ENCODE measurements around the gene CLK2. TPM values are rescaled to one million over a fixed set of nuclear protein-coding genes. Genes with fewer than 3 reads are reported as not detected.
"Not testable (repeated sequence)": the region's sequence is repeated elsewhere in the genome, so short reads cannot be mapped to it uniquely, and the experiment has no call there.

CLK2 gene
- total RNA-seq, 1 experiment from 2014 or later: 72.6 TPM

DNA sequence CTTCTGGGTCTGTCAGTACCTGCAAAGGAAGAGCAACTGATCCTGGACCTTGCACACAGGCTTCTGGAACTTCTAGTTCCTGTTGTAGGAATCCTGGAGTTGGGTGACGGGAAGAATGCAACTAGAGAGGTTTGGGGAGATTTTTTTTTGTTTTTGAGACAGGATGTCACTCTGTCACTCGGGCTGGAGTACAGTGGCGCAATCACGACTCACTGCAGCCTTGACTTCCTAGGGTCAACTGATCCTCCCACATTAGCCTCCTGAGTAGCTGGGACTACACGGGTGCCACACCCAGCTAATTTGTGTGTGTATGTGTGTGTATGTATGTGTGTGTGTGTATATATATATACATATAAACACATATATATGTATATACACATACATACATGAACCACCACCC, 36.9 kb downstream of the CLK2 start (continued):
- TF ChIP-seq, protein P1, sequence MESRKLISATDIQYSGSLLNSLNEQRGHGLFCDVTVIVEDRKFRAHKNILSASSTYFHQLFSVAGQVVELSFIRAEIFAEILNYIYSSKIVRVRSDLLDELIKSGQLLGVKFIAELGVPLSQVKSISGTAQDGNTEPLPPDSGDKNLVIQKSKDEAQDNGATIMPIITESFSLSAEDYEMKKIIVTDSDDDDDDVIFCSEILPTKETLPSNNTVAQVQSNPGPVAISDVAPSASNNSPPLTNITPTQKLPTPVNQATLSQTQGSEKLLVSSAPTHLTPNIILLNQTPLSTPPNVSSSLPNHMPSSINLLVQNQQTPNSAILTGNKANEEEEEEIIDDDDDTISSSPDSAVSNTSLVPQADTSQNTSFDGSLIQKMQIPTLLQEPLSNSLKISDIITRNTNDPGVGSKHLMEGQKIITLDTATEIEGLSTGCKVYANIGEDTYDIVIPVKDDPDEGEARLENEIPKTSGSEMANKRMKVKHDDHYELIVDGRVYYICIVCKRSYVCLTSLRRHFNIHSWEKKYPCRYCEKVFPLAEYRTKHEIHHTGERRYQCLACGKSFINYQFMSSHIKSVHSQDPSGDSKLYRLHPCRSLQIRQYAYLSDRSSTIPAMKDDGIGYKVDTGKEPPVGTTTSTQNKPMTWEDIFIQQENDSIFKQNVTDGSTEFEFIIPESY (IDR thresholded peaks at IDR 0.05; ENCODE audit: extremely low read depth, insufficient replicate concordance, low read length): no peak
- TF ChIP-seq RAD21 (IDR thresholded peaks at IDR 0.05; ENCODE audit: low read depth) (no peak), SRF (IDR thresholded peaks at IDR 0.05; ENCODE audit: low read depth) (no peak), CEBPB (IDR thresholded peaks at IDR 0.05; ENCODE audit: low read depth) (no peak)

DNA sequence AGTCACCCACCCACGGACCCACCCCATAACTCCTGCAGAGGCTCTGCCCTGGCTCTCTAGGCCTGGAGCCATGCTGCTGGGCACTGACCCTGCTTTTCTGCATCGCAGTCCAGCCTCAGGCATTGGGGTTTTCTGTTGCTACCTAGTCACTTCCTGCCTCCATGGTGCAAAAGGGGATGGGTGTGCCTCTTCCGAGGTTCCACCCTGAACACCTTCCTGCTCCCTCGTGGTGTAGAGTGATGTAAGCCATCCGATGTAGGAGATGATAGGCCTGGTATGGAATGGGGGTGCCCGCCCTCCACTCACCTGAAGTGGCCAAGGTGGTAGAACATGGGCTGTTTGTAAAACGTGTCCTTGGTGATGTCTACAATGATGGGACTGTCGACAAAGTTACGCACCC, 37.9 kb downstream of the CLK2 start:
- H4K20me1 ChIP-seq (ENCODE audit: insufficient read depth); H3K9ac ChIP-seq (ENCODE audit: low read length); H3K4me1 ChIP-seq (ENCODE audit: control insufficient read depth in 1 of 2, insufficient read depth in 2 of 2, low read length in 2 of 2); BruUV-seq (replicated peaks); intact Hi-C loops (cut with micrococcal nuclease); H3K4me3 ChIP-seq (replicated peaks in 1 of 2; ENCODE audit: low read depth in 1 of 2, low read length in 2 of 2); CTCF ChIA-PET; ATAC-seq; H3K36me3 ChIP-seq (ENCODE audit: control insufficient read depth in 1 of 2, insufficient read depth in 2 of 2, low read length in 2 of 2); H3K79me2 ChIP-seq (ENCODE audit: insufficient read depth, low read length); RAD21 ChIA-PET (ENCODE audit: low non-redundant PET in 1 of 2, low total read pairs in 2 of 2, uncharacterized antibody in 2 of 2, unreplicated experiment in 2 of 2); H3K4me2 ChIP-seq (ENCODE audit: low read length); H3K9me2 ChIP-seq (ENCODE audit: insufficient read depth); H3K27ac ChIP-seq (ENCODE audit: low read depth, low read length); H3K9me3 ChIP-seq (ENCODE audit: control insufficient read depth in 1 of 2, insufficient read depth in 1 of 2, low read depth in 1 of 2, low read length in 2 of 2); H2AFZ ChIP-seq (ENCODE audit: low read depth, low read length, poor library complexity, severe bottlenecking); H3K27me3 ChIP-seq (ENCODE audit: insufficient read depth, low read length); POLR2A ChIA-PET; DNase-seq (ENCODE audit: low read depth, low spot score): not testable (repeated sequence)

DNA sequence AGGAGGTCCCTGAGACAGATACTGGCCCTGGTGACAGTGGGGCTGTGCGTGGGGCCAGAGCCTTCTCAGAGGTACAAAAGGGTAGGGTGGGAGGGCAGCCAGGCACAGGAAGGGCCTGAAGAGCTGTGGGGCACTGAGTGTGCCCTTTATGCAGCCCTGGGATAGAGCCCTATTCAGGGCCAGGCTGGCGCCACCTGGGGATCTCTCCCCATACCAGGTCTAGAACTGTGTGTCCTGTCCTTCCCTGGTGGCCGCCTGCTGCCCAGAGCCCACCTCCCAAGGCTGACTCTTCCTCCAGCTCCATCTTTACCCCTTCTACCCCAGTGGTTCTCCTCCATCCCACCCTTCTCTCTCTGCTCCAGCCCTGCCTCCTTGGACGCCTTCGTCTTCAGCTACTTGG, 39.8 kb downstream of the CLK2 start:
- H3K4me2 ChIP-seq (ENCODE audit: low read length); H3K4me1 ChIP-seq (ENCODE audit: control insufficient read depth in 1 of 2, insufficient read depth in 2 of 2, low read length in 2 of 2); DNase-seq (ENCODE audit: low read depth, low spot score); ATAC-seq; H3K27me3 ChIP-seq (ENCODE audit: insufficient read depth, low read length); H3K9me3 ChIP-seq (ENCODE audit: control insufficient read depth in 1 of 2, insufficient read depth in 1 of 2, low read depth in 1 of 2, low read length in 2 of 2); RAD21 ChIA-PET (ENCODE audit: low non-redundant PET in 1 of 2, low total read pairs in 2 of 2, uncharacterized antibody in 2 of 2, unreplicated experiment in 2 of 2); H3K79me2 ChIP-seq (ENCODE audit: insufficient read depth, low read length); BruUV-seq (replicated peaks); H2AFZ ChIP-seq (ENCODE audit: low read depth, low read length, poor library complexity, severe bottlenecking); H3K27ac ChIP-seq (ENCODE audit: low read depth, low read length); H3K9ac ChIP-seq (ENCODE audit: low read length); H3K4me3 ChIP-seq (replicated peaks in 1 of 2; ENCODE audit: low read depth in 1 of 2, low read length in 2 of 2); H3K9me2 ChIP-seq (ENCODE audit: insufficient read depth); H4K20me1 ChIP-seq (ENCODE audit: insufficient read depth); CTCF ChIA-PET; intact Hi-C loops (cut with micrococcal nuclease); POLR2A ChIA-PET; H3K36me3 ChIP-seq (ENCODE audit: control insufficient read depth in 1 of 2, insufficient read depth in 2 of 2, low read length in 2 of 2): not testable (repeated sequence)

DNA sequence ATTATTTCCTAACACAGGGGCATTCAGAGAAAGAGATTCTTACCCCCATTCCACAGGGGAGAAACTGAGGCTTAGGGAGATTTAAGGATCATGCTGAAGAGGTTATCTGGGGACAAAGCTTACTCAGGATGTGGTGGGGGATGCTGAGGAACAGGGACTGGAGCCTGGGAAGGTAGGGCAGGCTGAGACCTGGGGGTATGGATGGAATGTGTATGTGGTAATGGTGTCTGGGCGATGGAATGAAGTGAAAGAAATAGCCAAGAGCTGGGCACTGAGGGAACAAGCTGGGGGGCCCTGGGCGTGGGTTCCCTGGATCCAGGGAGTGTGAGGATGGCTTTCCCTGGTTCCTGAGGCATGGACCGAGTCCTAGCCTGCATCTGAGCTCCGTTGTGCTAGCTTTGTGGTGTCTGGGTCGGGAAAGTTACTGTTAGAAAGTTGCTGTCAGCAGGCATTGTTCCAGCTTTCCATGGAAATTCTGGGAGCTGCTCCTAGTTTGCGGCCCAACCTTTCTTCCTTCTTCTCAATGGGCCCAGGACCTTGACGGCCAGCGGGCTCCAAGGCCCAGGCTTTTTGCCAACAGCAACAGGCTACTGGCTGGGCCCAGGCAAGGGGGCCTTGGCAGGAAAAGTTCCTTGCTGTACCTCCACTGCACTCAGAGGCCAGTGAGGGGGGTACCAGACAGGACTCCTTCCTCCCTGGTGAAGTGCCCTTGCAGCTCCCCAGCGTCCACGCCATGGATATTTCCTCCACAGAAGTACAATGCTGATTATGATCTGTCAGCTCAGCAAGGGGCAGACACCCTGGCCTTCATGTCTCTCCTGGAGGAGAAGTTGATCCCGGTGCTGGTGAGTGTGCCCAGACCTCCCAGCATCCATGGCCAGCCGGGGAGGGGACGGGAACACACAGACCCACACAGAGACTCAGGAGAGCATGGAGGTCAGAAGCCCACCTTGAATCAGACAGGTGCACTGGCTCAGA, 41.0 kb downstream of the CLK2 start:
- BruUV-seq (replicated peaks); H3K9ac ChIP-seq (ENCODE audit: low read length); H3K4me1 ChIP-seq (ENCODE audit: control insufficient read depth in 1 of 2, insufficient read depth in 2 of 2, low read length in 2 of 2); H3K79me2 ChIP-seq (ENCODE audit: insufficient read depth, low read length); H3K4me3 ChIP-seq (replicated peaks in 1 of 2; ENCODE audit: low read depth in 1 of 2, low read length in 2 of 2); H3K9me3 ChIP-seq (ENCODE audit: control insufficient read depth in 1 of 2, insufficient read depth in 1 of 2, low read depth in 1 of 2, low read length in 2 of 2); RAD21 ChIA-PET (ENCODE audit: low non-redundant PET in 1 of 2, low total read pairs in 2 of 2, uncharacterized antibody in 2 of 2, unreplicated experiment in 2 of 2); H4K20me1 ChIP-seq (ENCODE audit: insufficient read depth); H3K27ac ChIP-seq (ENCODE audit: low read depth, low read length); H3K9me2 ChIP-seq (ENCODE audit: insufficient read depth); intact Hi-C loops (cut with micrococcal nuclease); H3K27me3 ChIP-seq (ENCODE audit: insufficient read depth, low read length); H3K4me2 ChIP-seq (ENCODE audit: low read length); H3K36me3 ChIP-seq (ENCODE audit: control insufficient read depth in 1 of 2, insufficient read depth in 2 of 2, low read length in 2 of 2); CTCF ChIA-PET; ATAC-seq; POLR2A ChIA-PET; DNase-seq (ENCODE audit: low read depth, low spot score); H2AFZ ChIP-seq (ENCODE audit: low read depth, low read length, poor library complexity, severe bottlenecking): not testable (repeated sequence)
